Calu3 (cell line): Measurements from ENCODE around the gene TRUB2. TPM values are rescaled to one million over a fixed set of nuclear protein-coding genes. Genes with fewer than 3 reads are reported as not detected.
A peak's percentile ranks its signal among the peaks of the same experiment; 100 is the strongest.

Experiments used
- BruUV-seq: library from RNA; stranded (reverse); fragments of 400-500 nt; replicated peaks from 2 replicates; lab custom pipeline; 2021; lab: Mats Ljungman, UMichigan
- CTCF ChIA-PET: fragments of 300-600 bp; sonication (Branson Sonifier 250); formaldehyde crosslinking; loops from one replicate; lab custom pipeline; 2022; ENCODE audit warnings: antibody characterized with exemption; lab: Charles Lee
- DNase-seq: peaks from one replicate; pipeline ENCODE4 v3.0.0; 2022
- H3K27ac Mint-ChIP-seq: one replicate; pipeline ENCODE4 v1.8.0; 2022; ENCODE audit warnings: mixed read lengths; ENCODE audit not compliant: unreplicated experiment
- H3K27me3 Mint-ChIP-seq: one replicate; pipeline ENCODE4 v1.8.0; 2022; ENCODE audit warnings: mixed read lengths; ENCODE audit not compliant: unreplicated experiment
- H3K36me3 Mint-ChIP-seq: one replicate; pipeline ENCODE4 v1.8.0; 2022; ENCODE audit warnings: mild to moderate bottlenecking, moderate library complexity, mixed read lengths; ENCODE audit not compliant: insufficient read depth, unreplicated experiment
- H3K4me1 Mint-ChIP-seq: one replicate; pipeline ENCODE4 v1.8.0; 2022; ENCODE audit warnings: mild to moderate bottlenecking, low read depth, mixed read lengths; ENCODE audit not compliant: unreplicated experiment
- H3K4me3 Mint-ChIP-seq: one replicate; pipeline ENCODE4 v1.8.0; 2022; ENCODE audit warnings: mild to moderate bottlenecking, low read depth, moderate library complexity, mixed read lengths; ENCODE audit not compliant: unreplicated experiment
- H3K9me3 Mint-ChIP-seq: one replicate; pipeline ENCODE4 v1.8.0; 2022; ENCODE audit warnings: low read depth, mixed read lengths; ENCODE audit not compliant: unreplicated experiment
- CTCF ChIP-seq: fragments of 200-600 bp; IDR thresholded peaks from one replicate; pipeline ENCODE4 v1.8.0; 2022; ENCODE audit warnings: antibody characterized with exemption; ENCODE audit not compliant: unreplicated experiment
- intact Hi-C: fragments of 100-400 bp; cut with micrococcal nuclease; formaldehyde crosslinking; loops from one replicate; pipeline ENCODE4 v1.10.0; 2022; ENCODE audit not compliant: unreplicated experiment
- total RNA-seq: library from RNA; stranded (reverse); gene quantifications from 2 replicates; pipeline ENCODE4 v1.2.3, GENCODE V29; 2022

Gene TRUB2
- total RNA-seq, 1 experiment from 2014 or later: 22.5 TPM

DNA sequence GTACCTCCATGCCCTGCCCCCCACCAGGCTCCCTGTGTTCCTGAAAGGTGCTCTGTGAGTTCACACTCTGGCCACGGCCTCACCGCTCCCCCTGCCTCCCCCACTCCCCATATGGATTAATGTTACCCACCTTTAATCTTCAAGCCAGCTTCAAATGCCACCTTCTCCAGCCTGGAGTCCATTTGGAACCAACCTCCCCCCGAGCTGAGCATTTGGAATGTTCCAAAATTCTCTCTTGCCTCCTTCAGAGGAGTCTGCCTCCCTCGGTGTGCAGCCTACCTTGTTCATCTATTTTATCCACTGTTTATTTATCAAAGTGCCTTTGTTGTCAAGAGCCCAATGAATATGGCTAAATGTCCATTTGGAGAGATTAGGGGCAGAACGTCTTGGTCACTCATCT, 50.7 kb downstream of the TRUB2 start:
- H3K4me1 Mint-ChIP-seq: peaks cover 11% of the 10 kb centered on the region
- intact Hi-C loops: no loop called here
- no peak for DNase-seq
- BruUV-seq: no TSS peak
- H3K27me3 Mint-ChIP-seq: no peaks in the 10 kb centered on the region
- peaks cover 58% of the 10 kb centered on the region for H3K36me3 Mint-ChIP-seq
- peak overlapping the region; percentile 85 for H3K27ac Mint-ChIP-seq
- no peaks in the 10 kb centered on the region for H3K9me3 Mint-ChIP-seq
- no peak overlapping the region for H3K4me3 Mint-ChIP-seq
- CTCF ChIA-PET: no interaction called here
- no peak for TF ChIP-seq CTCF

DNA sequence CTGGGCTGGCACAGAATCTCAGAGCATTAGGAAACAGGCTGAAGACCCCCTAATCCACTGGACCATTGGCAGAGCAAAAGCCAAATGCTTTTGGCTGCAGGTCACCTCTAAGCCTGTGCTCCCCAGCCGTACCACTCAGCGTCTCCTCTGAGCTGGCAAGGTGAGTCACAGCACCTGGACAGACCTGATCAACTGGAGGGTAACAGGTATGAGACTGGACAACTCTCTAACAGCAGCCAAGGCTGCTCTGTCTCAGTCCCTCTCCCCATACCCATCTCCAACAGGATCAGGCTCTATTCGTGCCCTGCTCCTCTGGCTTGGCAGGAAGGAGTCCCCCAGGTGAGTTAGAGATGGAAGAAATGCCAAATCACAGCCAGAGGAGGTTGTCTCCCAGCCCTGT, 51.1 kb downstream of the TRUB2 start:
- Mint-ChIP-seq H3K9me3 (no peaks in the 10 kb centered on the region), H3K27me3 (no peaks in the 10 kb centered on the region), H3K4me3 (no peak overlapping the region), H3K27ac (peak overlapping the region; percentile 85), H3K4me1 (peaks cover 11% of the 10 kb centered on the region), H3K36me3 (peaks cover 55% of the 10 kb centered on the region)
- no TSS peak for BruUV-seq
- peak; percentile 66 for DNase-seq
- TF ChIP-seq CTCF: no peak
- CTCF ChIA-PET: no interaction called here
- intact Hi-C loops: no loop called here

DNA sequence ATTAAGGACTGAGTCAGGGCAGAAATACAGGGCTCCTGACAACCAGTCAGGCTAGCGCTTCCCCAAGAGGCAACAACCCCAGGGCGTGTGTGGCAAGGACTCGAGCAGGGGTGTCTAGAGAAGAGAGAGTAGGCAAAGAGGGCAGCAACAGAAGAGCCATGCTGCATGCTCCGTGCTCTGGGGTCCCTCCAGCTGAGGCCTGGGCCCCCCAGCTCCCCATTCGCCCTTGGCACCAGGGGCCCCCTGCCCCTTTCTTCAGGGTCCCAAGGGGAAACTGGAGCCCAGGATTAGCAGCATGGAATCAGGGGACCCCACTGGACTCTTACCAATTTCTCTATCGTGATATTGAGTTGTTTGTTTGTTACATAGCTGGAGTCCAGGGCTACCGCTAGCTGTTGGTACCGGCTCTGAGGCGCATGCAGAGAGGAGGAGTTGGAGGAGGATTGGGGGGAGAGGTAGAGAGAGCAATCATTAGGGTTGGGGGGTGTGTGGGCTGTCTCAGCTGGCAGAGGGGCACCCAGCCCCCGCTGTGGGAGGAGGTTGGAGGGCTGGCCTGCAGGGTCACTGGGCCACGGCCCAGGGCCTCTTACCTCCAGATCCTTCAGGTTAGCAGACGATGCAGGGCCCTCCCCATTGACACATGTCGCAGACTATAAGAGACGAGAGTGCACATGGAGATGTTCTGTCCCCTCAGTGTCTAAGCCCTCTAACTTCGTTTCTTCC, 55.2 kb downstream of the TRUB2 start:
- Mint-ChIP-seq H3K4me3 (no peak overlapping the region), H3K4me1 (peaks cover 11% of the 10 kb centered on the region), H3K27ac (no peak overlapping the region), H3K9me3 (no peaks in the 10 kb centered on the region), H3K36me3 (peaks cover 44% of the 10 kb centered on the region), H3K27me3 (no peaks in the 10 kb centered on the region)
- intact Hi-C loops: no loop called here
- BruUV-seq: no TSS peak
- DNase-seq: no peak
- CTCF ChIA-PET: interaction anchor here (0.6 kb wide), 1 partner anchor 689 kb away, joined by 3 read pairs; no protein-coding TSS in a partner anchor
- no peak for TF ChIP-seq CTCF

DNA sequence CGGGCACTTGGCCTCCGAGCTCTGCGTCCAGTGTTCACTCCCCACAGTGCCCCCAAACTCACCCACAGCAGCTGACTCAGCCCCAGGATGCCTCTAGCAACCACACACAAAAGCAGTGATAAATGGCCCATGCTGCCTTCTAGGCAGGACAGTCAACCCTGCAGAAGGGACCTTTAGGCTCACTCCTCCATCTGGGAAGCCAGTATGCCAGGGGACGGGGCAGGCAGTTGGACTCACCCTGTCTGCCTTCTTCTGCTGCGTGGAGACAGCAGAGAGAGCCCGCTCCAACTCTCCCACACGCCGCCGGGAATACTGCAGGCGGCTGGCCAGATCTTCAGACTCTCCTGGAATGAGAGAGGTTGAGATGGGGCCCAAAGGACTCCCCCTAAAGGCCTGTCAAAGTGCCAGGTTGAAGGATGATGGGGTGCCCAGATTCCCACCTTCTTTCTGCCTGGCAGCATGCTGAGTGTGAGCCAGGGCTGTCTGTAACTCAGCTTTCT, 56.8 kb downstream of the TRUB2 start:
- no peak overlapping the region for H3K27ac Mint-ChIP-seq
- TF ChIP-seq CTCF: no peak
- intact Hi-C loops: no loop called here
- no peaks in the 10 kb centered on the region for H3K9me3 Mint-ChIP-seq
- no peaks in the 10 kb centered on the region for H3K4me1 Mint-ChIP-seq
- H3K27me3 Mint-ChIP-seq: no peaks in the 10 kb centered on the region
- BruUV-seq: no TSS peak
- DNase-seq: no peak
- peaks cover 42% of the 10 kb centered on the region for H3K36me3 Mint-ChIP-seq
- CTCF ChIA-PET: no interaction called here
- H3K4me3 Mint-ChIP-seq: no peak overlapping the region
